Muscle of leg (tissue), 11 donors: ENCODE measurements around the gene LMO1. TPM values are rescaled to one million over a fixed set of nuclear protein-coding genes. Genes with fewer than 3 reads are reported as not detected.

ENCODE experiments used
- DNase-seq: peaks from one replicate; pipeline ENCODE4 v3.0.0; 2013
- H3K27ac ChIP-seq: one replicate; pipeline ENCODE4 v1.5.1; 2013; ENCODE audit warnings: mild to moderate bottlenecking, low read length, control low read depth
- H3K27me3 ChIP-seq: one replicate; pipeline ENCODE4 v1.6.1; 2013; ENCODE audit warnings: low read length; ENCODE audit not compliant: control insufficient read depth, insufficient read depth
- H3K36me3 ChIP-seq: one replicate; pipeline ENCODE4 v1.6.1; 2013; ENCODE audit warnings: low read length; ENCODE audit not compliant: control insufficient read depth, insufficient read depth
- H3K4me1 ChIP-seq: one replicate; pipeline ENCODE4 v1.6.1; 2013; ENCODE audit warnings: low read length; ENCODE audit not compliant: control insufficient read depth, insufficient read depth
- H3K4me3 ChIP-seq: one replicate; pipeline ENCODE4 v1.5.1; 2013; ENCODE audit warnings: low read length, control low read depth
- H3K9me3 ChIP-seq: replicated peaks from 2 replicates; pipeline ENCODE4 v1.6.1; 2013; ENCODE audit warnings: low read depth, low read length; ENCODE audit not compliant: control insufficient read depth
- WGBS: methylation state at CpG from one replicate; pipeline ENCODE4 v1.1.5; 2013; ENCODE audit warnings: missing lambda C conversion rate; ENCODE audit not compliant: insufficient coverage; 5-methylcytosine and 5-hydroxymethylcytosine counted together
- polyA plus RNA-seq, 8 donors: library from polyadenylated mRNA; unstranded; fragments of 120-200 nt; gene quantifications; one replicate each; pipeline versions ENCODE4 v1.2.1 to v1.2.3, GENCODE V29; 2013; ENCODE audit warnings: inconsistent platforms in 1 of 8, low replicate concordance in 1 of 8; ENCODE audit not compliant: insufficient read length in 8 of 8, insufficient read depth in 1 of 8
- total RNA-seq: library from RNA; stranded (reverse); fragments of 120-200 nt; gene quantifications from one replicate; pipeline ENCODE4 v1.2.4, GENCODE V29; 2013

The LMO1 gene
- total and polyA plus RNA-seq, 9 donors, result 0.59 to 3.4 (median 2.0) TPM

DNA sequence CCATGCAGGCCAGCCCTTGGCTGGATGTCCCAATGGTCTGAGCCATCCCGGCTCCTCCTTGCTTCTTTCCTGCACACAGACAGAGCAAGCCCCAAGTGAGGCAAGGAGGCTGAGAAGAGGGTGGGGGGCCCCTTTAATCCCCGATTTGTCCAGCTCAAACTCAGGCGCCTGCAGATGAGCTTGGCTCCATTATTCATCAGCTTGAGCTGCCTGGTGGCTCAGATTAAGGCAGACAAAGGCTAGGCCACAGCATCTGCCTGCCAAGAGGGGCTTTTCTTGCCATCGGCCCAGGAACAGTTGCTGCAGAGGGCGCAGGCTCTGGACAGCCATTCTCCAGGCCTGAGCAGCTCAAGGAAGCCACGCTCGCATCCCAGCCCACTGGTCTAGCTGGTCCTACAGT lies 35.4 kb downstream of the LMO1 start:
- Histone ChIP-seq H3K36me3 (no peaks in the 10 kb centered on the region), H3K4me1 (peaks cover 21% of the 10 kb centered on the region), H3K27ac (no peak overlapping the region), H3K4me3 (no peak overlapping the region), H3K9me3 (no peaks in the 10 kb centered on the region), H3K27me3 (no peaks in the 10 kb centered on the region)
- DNase-seq, result peak; percentile 19
- 88% methylated on average over 5 of the region's 7 CpGs for WGBS

DNA sequence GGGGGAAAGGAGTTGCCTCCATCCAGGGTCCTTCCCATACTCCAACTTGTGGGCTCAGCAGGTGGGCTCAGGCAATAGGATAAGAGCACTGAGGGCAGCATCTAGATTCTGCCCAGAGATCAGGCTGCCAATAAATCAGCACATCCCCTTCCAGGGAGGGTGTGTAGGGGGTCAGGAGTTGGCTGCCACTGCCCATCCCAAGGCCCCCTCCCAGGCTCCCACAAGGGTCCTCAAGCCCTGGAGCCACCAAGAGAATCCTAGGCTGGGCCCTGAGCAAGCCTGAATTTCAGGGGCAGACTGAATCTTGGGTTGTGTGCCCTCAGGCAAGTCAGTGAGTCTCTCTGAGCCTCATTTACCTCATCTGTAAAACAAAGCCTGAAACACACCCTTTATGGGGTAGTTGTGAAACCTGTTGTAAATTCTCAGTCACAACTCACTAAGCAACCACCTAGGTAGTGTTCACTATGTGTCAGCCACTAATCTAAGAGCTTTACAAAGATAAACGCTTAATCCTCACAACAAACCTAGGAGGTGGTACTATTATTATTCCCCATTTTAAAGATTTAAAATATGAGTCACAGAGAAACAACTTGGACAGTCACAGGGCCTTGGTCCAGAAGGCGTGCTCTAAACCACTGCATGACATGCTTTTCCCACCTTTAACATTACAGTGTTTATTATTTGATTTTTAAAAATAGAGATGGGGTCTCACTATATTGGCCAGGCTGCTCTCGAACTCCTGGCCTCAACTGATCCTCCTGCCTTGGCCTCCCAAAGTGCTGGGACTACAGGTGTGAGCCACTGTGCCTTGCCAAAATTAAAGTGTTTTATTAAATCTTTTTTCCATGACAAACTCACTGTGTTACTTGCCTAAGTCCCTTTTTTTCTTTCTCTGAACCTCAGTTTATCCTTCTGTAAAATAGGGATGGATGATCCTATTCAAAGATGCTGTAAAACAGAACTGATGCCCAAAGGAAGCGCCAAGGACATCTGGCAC lies 36.2 kb downstream of the LMO1 start:
- Histone ChIP-seq H3K4me1 (peaks cover 21% of the 10 kb centered on the region), H3K36me3 (no peaks in the 10 kb centered on the region), H3K9me3 (no peaks in the 10 kb centered on the region), H3K27me3 (no peaks in the 10 kb centered on the region), H3K4me3 (no peak overlapping the region), H3K27ac (no peak overlapping the region)
- 80% methylated on average over 1 of the region's 4 CpGs for WGBS
- DNase-seq, result no peak

DNA sequence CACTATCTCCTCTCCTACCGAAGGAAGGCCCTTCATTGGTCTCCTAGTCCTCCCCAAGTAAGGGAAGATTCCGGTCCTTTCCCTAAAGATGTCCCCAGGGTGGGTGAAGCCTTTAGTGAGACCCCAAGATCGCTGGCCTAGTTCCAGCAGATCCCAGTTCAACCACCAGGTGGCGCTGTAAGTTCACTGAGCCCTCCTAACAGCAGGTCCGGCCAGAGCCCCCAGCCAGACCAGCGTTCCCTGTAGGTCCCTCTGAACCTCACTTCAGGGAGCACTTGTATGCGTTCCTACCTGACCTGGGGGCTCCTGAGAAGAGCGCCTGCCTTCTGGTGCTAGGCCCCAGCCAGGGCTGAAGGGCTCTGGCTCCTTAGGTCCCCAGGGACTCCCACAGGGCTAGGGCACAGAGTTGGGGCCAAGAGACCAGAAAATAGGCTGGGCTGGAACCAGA lies 38.1 kb downstream of the LMO1 start:
- Histone ChIP-seq H3K9me3 (no peaks in the 10 kb centered on the region), H3K36me3 (no peaks in the 10 kb centered on the region), H3K27me3 (no peaks in the 10 kb centered on the region), H3K4me1 (peaks cover 21% of the 10 kb centered on the region), H3K4me3 (no peak overlapping the region), H3K27ac (no peak overlapping the region)
- DNase-seq, result peak; percentile 81
- whole genome bisulfite sequencing, result 4% methylated on average over 7 of the region's 8 CpGs

DNA sequence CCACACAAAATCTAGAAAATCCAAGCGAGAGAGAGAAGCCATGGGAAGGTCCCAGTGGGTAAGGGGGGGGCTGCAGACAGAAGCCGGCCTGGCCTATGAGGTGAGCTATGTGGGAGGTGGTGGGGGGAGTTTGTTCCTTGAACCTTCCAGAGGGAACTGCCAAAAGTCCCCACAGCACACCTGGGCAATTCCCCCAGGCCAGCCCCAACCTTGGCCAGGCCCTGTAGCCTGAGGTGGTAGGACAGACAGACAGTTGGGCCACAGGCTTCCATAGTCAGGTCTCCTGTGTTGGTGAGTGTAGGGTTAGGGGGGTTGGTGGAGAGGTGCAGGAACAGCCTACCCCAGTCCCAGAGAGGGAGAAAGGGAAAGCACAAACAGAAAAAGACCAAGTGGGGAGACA lies 39.0 kb downstream of the LMO1 start:
- Histone ChIP-seq H3K9me3 (no peaks in the 10 kb centered on the region), H3K4me3 (no peak overlapping the region), H3K4me1 (peaks cover 20% of the 10 kb centered on the region), H3K36me3 (no peaks in the 10 kb centered on the region), H3K27ac (no peak overlapping the region), H3K27me3 (no peaks in the 10 kb centered on the region)
- DNase-seq, result no peak
- 60% methylated on average over 2 of the region's 2 CpGs for WGBS

DNA sequence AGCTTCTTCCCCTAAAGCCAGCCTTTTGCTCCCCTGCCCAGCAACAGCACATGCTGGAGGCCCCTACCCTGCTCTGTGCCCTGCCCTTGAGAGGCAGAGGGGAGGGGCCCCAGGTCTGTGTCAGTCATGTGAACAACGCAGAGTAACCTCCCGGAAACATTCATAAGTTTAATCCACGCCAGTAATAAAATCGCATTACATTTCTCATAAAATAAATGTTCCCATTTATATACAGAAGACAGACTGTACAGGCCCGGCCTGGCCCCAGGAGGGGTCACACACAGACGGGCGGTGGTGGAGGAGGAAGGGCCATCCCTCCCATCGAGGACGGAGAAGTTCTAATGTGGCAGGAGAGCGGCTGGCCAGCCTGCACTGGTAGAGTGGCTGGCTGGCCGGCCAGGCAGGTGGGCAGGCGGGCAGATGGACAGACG lies 39.5 kb downstream of the LMO1 start:
- WGBS, result 82% methylated on average over 3 of the region's 13 CpGs
- Histone ChIP-seq H3K27me3 (no peaks in the 10 kb centered on the region), H3K9me3 (no peaks in the 10 kb centered on the region)

DNA sequence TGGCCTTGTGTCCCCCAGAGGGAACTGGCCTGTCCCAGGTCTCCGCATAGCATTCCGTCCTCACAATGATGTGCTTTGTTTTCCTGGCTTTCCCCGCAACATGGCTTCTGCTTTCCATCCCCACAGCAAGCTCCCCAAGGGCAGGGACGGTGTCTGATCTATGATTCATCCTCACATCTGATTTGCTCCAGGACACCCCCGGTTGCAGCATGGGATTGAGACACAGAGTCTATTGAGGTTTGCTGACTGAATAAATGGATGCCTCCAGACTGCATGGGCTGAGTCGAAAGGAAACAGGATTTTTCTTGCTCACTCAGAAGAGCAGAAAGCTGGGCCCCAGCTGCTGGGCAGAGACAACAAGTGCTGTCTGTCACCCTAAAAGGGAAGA lies 40.2 kb downstream of the LMO1 start:
- WGBS, result 39% methylated on average over 3 of the region's 6 CpGs
- H3K9me3 ChIP-seq, result no peaks in the 10 kb centered on the region
- H3K27me3 ChIP-seq, result no peaks in the 10 kb centered on the region
- DNase-seq, result no peak
- H3K27ac ChIP-seq, result no peak overlapping the region
- H3K4me1 ChIP-seq, result peaks cover 9% of the 10 kb centered on the region
- H3K36me3 ChIP-seq, result no peaks in the 10 kb centered on the region
- no peak overlapping the region for H3K4me3 ChIP-seq

More for the DNA sequence above, 39.5 kb downstream of the LMO1 start:
- DNase-seq, result no peak
- Histone ChIP-seq H3K36me3 (no peaks in the 10 kb centered on the region), H3K4me1 (peaks cover 15% of the 10 kb centered on the region), H3K4me3 (no peak overlapping the region), H3K27ac (no peak overlapping the region)

DNA sequence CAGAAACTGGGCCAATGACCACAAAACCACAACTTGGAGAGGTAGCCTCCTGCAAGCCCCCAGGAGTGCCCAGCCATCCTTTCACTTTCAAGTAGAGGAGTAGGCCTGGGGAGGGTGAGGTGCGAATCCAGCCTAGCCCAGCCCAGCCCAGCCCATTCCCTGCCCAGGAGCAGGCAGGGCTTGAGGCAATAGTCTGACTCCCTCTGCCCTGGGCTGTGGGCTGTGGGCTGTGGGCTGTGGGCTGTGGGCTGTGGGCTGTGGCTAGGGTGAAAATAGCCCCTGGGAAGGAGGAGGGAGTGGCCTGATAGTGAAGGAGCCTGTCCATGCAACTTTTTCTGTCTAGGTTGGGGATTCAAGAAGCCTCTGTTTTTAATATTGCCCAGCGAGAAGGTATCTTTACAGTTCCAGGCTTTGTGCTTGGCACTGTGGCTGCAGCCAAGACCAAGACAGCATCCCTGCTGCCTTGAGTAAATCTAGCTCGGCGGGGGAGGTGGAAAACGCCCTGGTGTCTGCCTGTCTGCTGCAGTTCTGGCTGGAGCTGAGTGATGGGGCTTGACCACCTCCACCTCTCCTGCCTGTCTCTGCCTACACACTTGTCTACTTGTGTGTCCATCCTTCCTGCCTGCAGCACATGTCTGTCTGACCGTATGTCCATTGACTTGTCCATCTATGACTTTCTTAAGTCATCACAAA lies 40.7 kb downstream of the LMO1 start:
- no peaks in the 10 kb centered on the region for H3K27me3 ChIP-seq
- 62% methylated on average over 6 of the region's 6 CpGs for WGBS

DNA sequence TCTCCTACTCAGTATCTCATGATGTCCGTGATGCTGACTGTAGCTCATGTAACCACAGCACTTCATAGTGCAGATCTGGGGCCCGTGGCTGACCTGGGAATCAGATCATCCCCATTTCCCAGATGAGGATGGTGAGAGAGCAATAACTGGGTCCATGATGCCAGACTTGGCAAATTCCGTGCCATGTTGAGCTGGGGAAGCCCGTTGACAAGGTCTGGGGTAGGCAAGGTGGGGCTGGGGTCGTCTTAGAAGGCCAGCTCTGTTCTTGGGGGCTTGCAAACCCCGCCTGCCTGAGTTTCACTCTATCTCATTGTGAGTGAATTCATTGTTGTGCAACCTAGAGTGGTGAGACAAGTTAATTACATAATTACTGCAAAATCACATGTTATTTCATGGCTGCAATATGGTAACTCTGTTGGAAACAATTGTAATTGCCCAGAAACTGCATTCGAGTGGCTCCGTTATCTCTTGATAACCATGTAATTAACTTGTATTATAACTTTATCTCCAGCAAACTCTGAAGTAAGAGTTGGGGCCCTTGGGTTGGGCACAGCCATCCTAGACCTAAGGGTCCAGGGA lies 41.7 kb downstream of the LMO1 start:
- WGBS, result 76% methylated on average over 2 of the region's 8 CpGs

More for the DNA sequence above, 40.7 kb downstream of the LMO1 start:
- H3K27ac ChIP-seq, result no peak overlapping the region
- H3K36me3 ChIP-seq, result no peaks in the 10 kb centered on the region
- DNase-seq, result no peak
- peaks cover 6% of the 10 kb centered on the region for H3K4me1 ChIP-seq
- no peak overlapping the region for H3K4me3 ChIP-seq
- H3K9me3 ChIP-seq, result no peaks in the 10 kb centered on the region

DNA sequence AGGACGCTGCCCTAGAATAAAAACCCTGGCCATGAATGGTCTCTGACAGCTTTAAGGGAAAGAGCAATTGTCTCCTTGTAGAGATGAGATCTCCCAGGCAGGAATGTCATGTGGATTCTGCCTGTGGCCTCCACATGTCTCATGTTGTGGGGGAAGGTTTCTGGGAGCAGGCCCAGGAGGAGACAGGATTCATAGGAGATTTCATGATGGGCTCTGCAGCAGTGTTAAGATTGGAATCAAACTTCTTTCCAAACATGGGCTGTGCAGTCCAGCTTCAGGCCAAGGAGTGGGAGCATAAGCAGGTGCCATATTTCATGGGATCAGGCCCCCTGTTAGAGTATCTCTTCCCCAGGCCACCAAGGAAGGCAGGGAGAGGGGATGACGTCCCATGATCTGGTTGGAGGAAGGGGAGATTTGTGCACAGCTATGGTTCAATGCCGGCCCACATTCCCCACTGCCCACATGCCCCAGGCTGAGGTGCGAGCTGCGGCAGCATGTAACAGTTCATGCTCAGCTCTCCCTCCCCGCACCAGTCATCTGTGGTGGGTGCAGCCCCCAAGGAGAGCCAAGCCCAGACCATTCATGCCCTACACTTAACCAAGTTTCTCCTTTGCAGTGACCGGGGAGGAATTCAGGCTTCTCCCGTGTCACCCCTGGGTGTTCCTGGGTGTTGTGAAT lies 42.5 kb downstream of the LMO1 start:
- WGBS, result 80% methylated on average over 4 of the region's 8 CpGs
- H3K4me3 ChIP-seq, result no peak overlapping the region

More for the DNA sequence above, 41.7 kb downstream of the LMO1 start:
- no peaks in the 10 kb centered on the region for H3K27me3 ChIP-seq
- H3K9me3 ChIP-seq, result no peaks in the 10 kb centered on the region
- peaks cover 6% of the 10 kb centered on the region for H3K4me1 ChIP-seq
- H3K36me3 ChIP-seq, result no peaks in the 10 kb centered on the region
- no peak for DNase-seq
- no peak overlapping the region for H3K27ac ChIP-seq
- no peak overlapping the region for H3K4me3 ChIP-seq

More for the DNA sequence above, 42.5 kb downstream of the LMO1 start:
- no peaks in the 10 kb centered on the region for H3K36me3 ChIP-seq
- no peaks in the 10 kb centered on the region for H3K27me3 ChIP-seq
- H3K4me1 ChIP-seq, result peaks cover 6% of the 10 kb centered on the region
- no peaks in the 10 kb centered on the region for H3K9me3 ChIP-seq
- no peak overlapping the region for H3K27ac ChIP-seq
- no peak for DNase-seq
